Measurements from ENCODE around the gene TBX21.

Gene TBX21

GRCh38 chr17:47781397-47781796 lies 48.4 kb downstream of the TBX21 start:
- H3K9me2 ChIP-seq (replicated peaks; ENCODE audit: insufficient read depth, low read length), result no peaks in the 10 kb centered on the region

GRCh38 chr17:47785538-47786123 lies 52.6 kb downstream of the TBX21 start:
- Histone ChIP-seq H3F3A (ENCODE audit: insufficient read depth) (no peaks in the 10 kb centered on the region), H3K9me3 (ENCODE audit: insufficient read depth, low read length) (no peaks in the 10 kb centered on the region), H3K27ac (ENCODE audit: low read depth, low read length) (no peak overlapping the region), H3K27me3 (ENCODE audit: low read length) (no peaks in the 10 kb centered on the region), H3K9me2 (replicated peaks; ENCODE audit: insufficient read depth, low read length) (no peaks in the 10 kb centered on the region), H2AFZ (ENCODE audit: low read depth, low read length, severe bottlenecking) (no peak overlapping the region), H3K4me2 (ENCODE audit: low read depth, low read length, poor library complexity, severe bottlenecking) (no peak overlapping the region), H3K36me3 (ENCODE audit: low read length) (no peaks in the 10 kb centered on the region), H3K9ac (ENCODE audit: low read length) (no peak overlapping the region), H3K79me2 (ENCODE audit: insufficient read depth, low read length) (no peaks in the 10 kb centered on the region), H3K4me3 (ENCODE audit: insufficient read depth, low read length, poor library complexity, severe bottlenecking) (no peak overlapping the region), H4K20me1 (ENCODE audit: low read depth, low read length) (no peaks in the 10 kb centered on the region)
- TF ChIP-seq EZH2phosphoT487 (conservative IDR thresholded peaks at IDR 0.05; ENCODE audit: low read length) (no peak), CTCF (IDR thresholded peaks at IDR 0.05; ENCODE audit: insufficient read depth, low read length, poor library complexity, severe bottlenecking) (no peak)

More at GRCh38 chr17:47781397-47781796, 48.4 kb downstream of the TBX21 start:
- Histone ChIP-seq H4K20me1 (ENCODE audit: low read depth, low read length) (no peaks in the 10 kb centered on the region), H3K4me3 (ENCODE audit: insufficient read depth, low read length, poor library complexity, severe bottlenecking) (no peak overlapping the region), H3K9ac (ENCODE audit: low read length) (no peak overlapping the region), H3K4me2 (ENCODE audit: low read depth, low read length, poor library complexity, severe bottlenecking) (no peak overlapping the region), H3K9me3 (ENCODE audit: insufficient read depth, low read length) (no peaks in the 10 kb centered on the region), H3K36me3 (ENCODE audit: low read length) (no peaks in the 10 kb centered on the region), H3K27ac (ENCODE audit: low read depth, low read length) (no peak overlapping the region), H3K27me3 (ENCODE audit: low read length) (no peaks in the 10 kb centered on the region), H3F3A (ENCODE audit: insufficient read depth) (no peaks in the 10 kb centered on the region), H3K79me2 (ENCODE audit: insufficient read depth, low read length) (no peaks in the 10 kb centered on the region), H2AFZ (ENCODE audit: low read depth, low read length, severe bottlenecking) (no peak overlapping the region)
- TF ChIP-seq CTCF (IDR thresholded peaks at IDR 0.05; ENCODE audit: insufficient read depth, low read length, poor library complexity, severe bottlenecking), result no peak
- no peak for TF ChIP-seq EZH2phosphoT487 (conservative IDR thresholded peaks at IDR 0.05; ENCODE audit: low read length)

- no peaks in the 10 kb centered on the region for H4K20me1 ChIP-seq (ENCODE audit: low read depth, low read length)
- 0 out of 2 replicates have a peak, but pooled peaks cover 3% of the 10 kb centered on the region for H3K27me3 ChIP-seq (ENCODE audit: low read length)
- no peak for TF ChIP-seq CTCF (IDR thresholded peaks at IDR 0.05; ENCODE audit: insufficient read depth, low read length, poor library complexity, severe bottlenecking)
- TF ChIP-seq EZH2phosphoT487 (conservative IDR thresholded peaks at IDR 0.05; ENCODE audit: low read length), result no peak
- H3F3A ChIP-seq (ENCODE audit: insufficient read depth), result no peaks in the 10 kb centered on the region
- H3K9ac ChIP-seq (ENCODE audit: low read length), result no peak overlapping the region
- no peaks in the 10 kb centered on the region for H3K79me2 ChIP-seq (ENCODE audit: insufficient read depth, low read length)
- no peaks in the 10 kb centered on the region for H3K9me3 ChIP-seq (ENCODE audit: insufficient read depth, low read length)
- H3K4me3 ChIP-seq (ENCODE audit: insufficient read depth, low read length, poor library complexity, severe bottlenecking), result no peak overlapping the region
- no peak overlapping the region for H2AFZ ChIP-seq (ENCODE audit: low read depth, low read length, severe bottlenecking)
- no peak overlapping the region for H3K27ac ChIP-seq (ENCODE audit: low read depth, low read length)
- H3K4me2 ChIP-seq (ENCODE audit: low read depth, low read length, poor library complexity, severe bottlenecking), result no peak overlapping the region
- no peaks in the 10 kb centered on the region for H3K9me2 ChIP-seq (replicated peaks; ENCODE audit: insufficient read depth, low read length)
- no peaks in the 10 kb centered on the region for H3K36me3 ChIP-seq (ENCODE audit: low read length)
Measured at GRCh38 chr17:47789611-47790561, 56.9 kb downstream of the TBX21 start.

Measured in SU-DHL-6 (cell line).